Upper lobe of left lung (tissue), 4 donors: ENCODE results near the gene IDUA.

Source experiments
- EP300 ChIP-seq, 4 donors: sonication (generic); formaldehyde crosslinking; IDR thresholded peaks; one replicate each; pipeline ENCODE4 v1.5.1; 2017; ENCODE audit warnings: antibody characterized with exemption in 4 of 4, control low read depth in 2 of 4
- POLR2A ChIP-seq, 4 donors: fragments of 450-650 bp; IDR thresholded peaks; one replicate each; pipeline ENCODE4 v1.5.1; 2016 to 2017; ENCODE audit warnings: antibody characterized with exemption in 4 of 4, mild to moderate bottlenecking in 2 of 4
- POLR2AphosphoS5 ChIP-seq, 2 donors: sonication (generic); formaldehyde crosslinking; IDR thresholded peaks; one replicate each; pipeline ENCODE4 v1.5.1; 2017; ENCODE audit warnings: antibody characterized with exemption in 2 of 2
- TF ChIP-seq, protein P1 (sequence below), 6 experiments: fragments of 450-650 bp in 4 of 6; fragments of 200-600 bp in 2 of 6; sonication (generic) in 2 of 6; IDR thresholded peaks; one replicate each; pipeline ENCODE4 v1.5.1; 2016 to 2019; ENCODE audit warnings: antibody characterized with exemption in 6 of 6

DNA sequence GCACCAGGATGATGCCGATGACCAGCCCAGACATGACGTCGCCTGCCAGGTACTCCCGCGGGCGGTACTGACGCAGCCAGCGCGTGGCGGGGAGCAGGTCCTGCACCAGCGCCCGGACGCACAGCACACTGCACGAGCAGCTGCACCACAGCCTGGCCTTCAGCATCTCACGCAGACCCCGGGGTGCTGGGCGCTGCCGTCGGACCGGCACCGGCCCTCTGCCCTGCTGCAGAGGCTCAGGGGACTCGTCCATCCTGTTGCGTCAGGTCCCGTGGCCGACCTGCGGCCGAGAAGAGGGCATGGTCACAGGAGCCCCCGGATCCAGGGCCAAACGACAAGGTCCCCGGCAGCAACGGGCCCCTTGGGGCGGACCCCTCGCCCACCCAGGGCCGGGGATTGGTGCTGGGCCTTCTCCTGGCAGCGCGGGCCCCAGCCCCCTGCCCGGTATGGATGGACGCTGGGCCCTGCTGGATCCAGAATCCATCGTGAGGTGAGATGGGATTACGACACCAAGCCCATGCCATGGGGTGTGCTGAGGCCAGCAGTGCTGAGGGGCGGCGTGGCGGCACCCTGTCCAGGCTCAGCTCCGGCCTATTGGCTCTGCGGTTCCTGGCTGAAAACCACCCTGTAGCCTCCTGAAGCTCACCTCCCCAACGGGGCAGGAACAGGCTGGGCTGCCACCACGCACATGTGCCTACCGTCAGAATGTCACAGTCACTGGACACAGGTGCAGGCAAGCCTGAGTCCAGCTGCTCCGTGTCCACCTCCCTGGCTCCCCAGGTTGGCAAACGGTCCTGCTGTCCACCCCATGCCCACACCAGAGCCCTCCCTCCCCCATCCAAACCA, 4.8 kb downstream of the IDUA start:
- TF ChIP-seq POLR2A (IDR thresholded peaks at IDR 0.05) (no peak), EP300 (IDR thresholded peaks at IDR 0.05) (no peak), POLR2AphosphoS5 (IDR thresholded peaks at IDR 0.05) (no peak)
- TF ChIP-seq, protein P1, sequence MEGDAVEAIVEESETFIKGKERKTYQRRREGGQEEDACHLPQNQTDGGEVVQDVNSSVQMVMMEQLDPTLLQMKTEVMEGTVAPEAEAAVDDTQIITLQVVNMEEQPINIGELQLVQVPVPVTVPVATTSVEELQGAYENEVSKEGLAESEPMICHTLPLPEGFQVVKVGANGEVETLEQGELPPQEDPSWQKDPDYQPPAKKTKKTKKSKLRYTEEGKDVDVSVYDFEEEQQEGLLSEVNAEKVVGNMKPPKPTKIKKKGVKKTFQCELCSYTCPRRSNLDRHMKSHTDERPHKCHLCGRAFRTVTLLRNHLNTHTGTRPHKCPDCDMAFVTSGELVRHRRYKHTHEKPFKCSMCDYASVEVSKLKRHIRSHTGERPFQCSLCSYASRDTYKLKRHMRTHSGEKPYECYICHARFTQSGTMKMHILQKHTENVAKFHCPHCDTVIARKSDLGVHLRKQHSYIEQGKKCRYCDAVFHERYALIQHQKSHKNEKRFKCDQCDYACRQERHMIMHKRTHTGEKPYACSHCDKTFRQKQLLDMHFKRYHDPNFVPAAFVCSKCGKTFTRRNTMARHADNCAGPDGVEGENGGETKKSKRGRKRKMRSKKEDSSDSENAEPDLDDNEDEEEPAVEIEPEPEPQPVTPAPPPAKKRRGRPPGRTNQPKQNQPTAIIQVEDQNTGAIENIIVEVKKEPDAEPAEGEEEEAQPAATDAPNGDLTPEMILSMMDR (IDR thresholded peaks at IDR 0.05): no peak
